Activated CD4-positive, alpha-beta T cell treated with anti-CD3 and anti-CD28 coated beads, Interleukin-2, amount 50 U/mL, for 4 hours (primary cell): Measurements from ENCODE around the gene WSCD2.

Experiments used
- DNase-seq, 2 experiments: peaks; one replicate each; pipeline ENCODE4 v3.0.0-alpha.2; 2020

WSCD2 gene

GRCh38 chr12:108131035-108131434 is 1.9 kb downstream of the WSCD2 start:
- DNase-seq: no peak

GRCh38 chr12:108131657-108132126 is 2.6 kb downstream of the WSCD2 start:
- no peak for DNase-seq

- DNase-seq: no peak
These were observed 4.4 kb downstream of the WSCD2 start for GRCh38 chr12:108133482-108133881.

GRCh38 chr12:108134744-108135143 is 5.7 kb downstream of the WSCD2 start:
- DNase-seq: no peak

GRCh38 chr12:108135627-108136026 is 6.5 kb downstream of the WSCD2 start:
- DNase-seq: no peak

GRCh38 chr12:108136697-108137096 is 7.6 kb downstream of the WSCD2 start:
- DNase-seq: no peak

GRCh38 chr12:108139454-108139853 is 10.4 kb downstream of the WSCD2 start:
- no peak for DNase-seq

GRCh38 chr12:108140501-108140900 is 11.4 kb downstream of the WSCD2 start:
- DNase-seq: no peak

GRCh38 chr12:108141600-108142130 is 12.6 kb downstream of the WSCD2 start:
- DNase-seq: no peak

- DNase-seq: no peak
These were observed 14.1 kb downstream of the WSCD2 start for GRCh38 chr12:108143144-108143543.

GRCh38 chr12:108144080-108144479 is 15.0 kb downstream of the WSCD2 start:
- no peak for DNase-seq

GRCh38 chr12:108145011-108145410 is 15.9 kb downstream of the WSCD2 start:
- no peak for DNase-seq

- DNase-seq: no peak
These were observed 17.2 kb downstream of the WSCD2 start for GRCh38 chr12:108146035-108146893.

- no peak for DNase-seq
These were observed 18.2 kb downstream of the WSCD2 start for GRCh38 chr12:108147279-108147678.

- DNase-seq: no peak
These were observed 19.5 kb downstream of the WSCD2 start for GRCh38 chr12:108148521-108149074.

- no peak for DNase-seq
These were observed 21.3 kb downstream of the WSCD2 start for GRCh38 chr12:108150436-108150835.

GRCh38 chr12:108151533-108152169 is 22.6 kb downstream of the WSCD2 start:
- DNase-seq: no peak

GRCh38 chr12:108152170-108152538 is 23.1 kb downstream of the WSCD2 start:
- DNase-seq: no peak

GRCh38 chr12:108156717-108157116 is 27.6 kb downstream of the WSCD2 start:
- DNase-seq: no peak

GRCh38 chr12:108157870-108158459 is 28.9 kb downstream of the WSCD2 start:
- no peak for DNase-seq

GRCh38 chr12:108162207-108162606 is 33.1 kb downstream of the WSCD2 start:
- DNase-seq: no peak

- no peak for DNase-seq
These were observed 37.4 kb downstream of the WSCD2 start for GRCh38 chr12:108166505-108166904.

GRCh38 chr12:108167974-108168373 is 38.9 kb downstream of the WSCD2 start:
- DNase-seq: no peak
